Measurements from ENCODE around the gene FAM124B. TPM values are rescaled to one million over a fixed set of nuclear protein-coding genes. Genes with fewer than 3 reads are reported as not detected.

The FAM124B gene
- total RNA-seq = 1 to 10 TPM; 1.3 to 1.5 TPM

DNA sequence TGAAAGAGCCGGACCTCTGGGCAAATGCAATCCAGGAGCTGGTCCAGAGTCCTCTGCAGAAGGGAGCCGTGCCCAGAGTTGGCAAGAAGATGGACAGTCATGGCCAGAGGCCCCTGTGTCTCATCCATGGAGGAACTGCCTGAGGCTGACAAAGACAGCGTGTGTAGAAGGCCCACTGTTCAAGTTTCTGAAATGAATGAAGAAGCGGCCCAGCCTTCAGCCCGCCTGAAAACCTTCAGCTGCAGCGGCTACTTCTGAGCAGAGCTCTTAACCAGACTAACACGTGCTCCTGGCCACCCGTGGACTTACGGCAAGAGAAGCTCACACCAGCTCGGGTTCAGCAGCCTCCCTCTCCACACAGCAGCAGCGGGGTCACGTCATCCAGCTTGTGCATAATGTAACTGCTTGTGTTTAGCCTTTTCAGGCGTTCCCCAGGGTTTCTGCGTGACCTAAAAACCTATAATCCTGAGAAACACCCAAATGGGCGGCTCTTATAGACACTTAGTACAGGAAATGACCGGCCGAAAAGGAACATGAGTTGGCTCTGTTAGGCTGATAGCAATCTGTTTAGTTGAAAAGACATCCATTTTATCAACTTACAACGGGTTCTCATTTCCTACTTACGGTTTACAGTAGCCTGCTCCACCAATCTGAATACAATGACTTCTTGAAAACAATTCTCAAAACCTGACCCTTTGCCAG, at the start of gene FAM124B:
FAM124B (minus strand) TSS at position 467 of the 702 bp plus-strand sequence; CDS start at position 128, 339 bp downstream.
- H3K4me3 ChIP-seq = peak within 1 kb of the TSS; percentile 34 to 42
- peaks cover 0 to 6% of the 10 kb centered on the region in 2 donors for H3K4me1 ChIP-seq
- no peaks in the 10 kb centered on the region for H3K27me3 ChIP-seq
- peaks cover 0 to 9% of the 10 kb centered on the region in 2 donors for H3K9me3 ChIP-seq
- H3K36me3 ChIP-seq = no peaks in the 10 kb centered on the region
- peak within 1 kb of the TSS; percentile 12 to 59 for H3K27ac ChIP-seq
- DNase-seq (ENCODE audit: low spot score) = peak; percentile 86
- TF ChIP-seq, protein P1, sequence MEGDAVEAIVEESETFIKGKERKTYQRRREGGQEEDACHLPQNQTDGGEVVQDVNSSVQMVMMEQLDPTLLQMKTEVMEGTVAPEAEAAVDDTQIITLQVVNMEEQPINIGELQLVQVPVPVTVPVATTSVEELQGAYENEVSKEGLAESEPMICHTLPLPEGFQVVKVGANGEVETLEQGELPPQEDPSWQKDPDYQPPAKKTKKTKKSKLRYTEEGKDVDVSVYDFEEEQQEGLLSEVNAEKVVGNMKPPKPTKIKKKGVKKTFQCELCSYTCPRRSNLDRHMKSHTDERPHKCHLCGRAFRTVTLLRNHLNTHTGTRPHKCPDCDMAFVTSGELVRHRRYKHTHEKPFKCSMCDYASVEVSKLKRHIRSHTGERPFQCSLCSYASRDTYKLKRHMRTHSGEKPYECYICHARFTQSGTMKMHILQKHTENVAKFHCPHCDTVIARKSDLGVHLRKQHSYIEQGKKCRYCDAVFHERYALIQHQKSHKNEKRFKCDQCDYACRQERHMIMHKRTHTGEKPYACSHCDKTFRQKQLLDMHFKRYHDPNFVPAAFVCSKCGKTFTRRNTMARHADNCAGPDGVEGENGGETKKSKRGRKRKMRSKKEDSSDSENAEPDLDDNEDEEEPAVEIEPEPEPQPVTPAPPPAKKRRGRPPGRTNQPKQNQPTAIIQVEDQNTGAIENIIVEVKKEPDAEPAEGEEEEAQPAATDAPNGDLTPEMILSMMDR (IDR thresholded peaks at IDR 0.05) = no peak

DNA sequence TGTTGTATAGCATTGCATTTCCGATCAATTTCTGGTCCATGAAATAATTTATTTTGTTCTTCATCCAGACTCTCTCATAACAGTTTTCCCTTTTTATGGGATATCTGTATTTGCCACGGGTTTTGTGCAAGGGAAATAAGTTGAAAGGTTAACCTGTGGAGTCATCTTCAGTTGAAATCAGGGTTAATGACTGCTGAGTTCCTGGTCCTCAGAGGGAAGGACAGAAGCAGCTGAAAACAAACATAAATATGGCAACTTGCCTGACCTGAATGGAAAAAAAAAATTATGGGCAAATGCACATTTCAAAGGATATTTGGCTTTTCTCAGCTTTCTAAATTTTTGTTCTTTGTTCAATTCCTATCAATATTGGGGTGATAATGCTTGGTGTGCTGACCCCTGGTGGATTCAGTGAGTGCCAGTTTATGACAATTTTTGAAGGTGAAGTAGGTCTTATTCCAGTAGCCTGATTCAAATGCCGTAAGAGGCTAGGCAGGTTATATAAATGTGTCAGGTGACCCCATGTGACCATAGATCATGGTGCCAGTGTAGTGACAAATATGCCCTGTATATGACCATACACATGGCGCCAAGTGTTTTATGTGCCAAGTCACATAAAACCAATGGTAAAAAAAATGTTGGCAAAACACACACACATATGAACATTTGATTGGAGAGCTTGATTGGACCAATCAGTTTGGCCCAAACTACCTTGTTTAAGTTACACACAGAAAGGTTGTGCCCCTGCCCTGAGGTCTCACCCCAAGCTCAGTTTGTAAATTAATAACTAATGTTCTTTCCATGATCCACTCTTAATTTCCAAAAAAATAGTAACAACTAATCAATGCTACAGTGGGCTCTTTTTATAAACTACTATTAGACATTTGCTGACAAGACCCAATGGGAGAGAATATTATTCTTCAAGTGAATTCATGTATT, 47.6 kb upstream of the FAM124B start:
- Histone ChIP-seq H3K4me3 (no peak overlapping the region), H3K4me1 (no peaks in the 10 kb centered on the region), H3K9me3 (no peaks in the 10 kb centered on the region), H3K27ac (no peak overlapping the region), H3K27me3 (no peaks in the 10 kb centered on the region), H3K36me3 (no peaks in the 10 kb centered on the region)
- DNase-seq (ENCODE audit: low spot score) = no peak
- TF ChIP-seq, protein P1 (IDR thresholded peaks at IDR 0.05) = peak; percentile 31 to 58

DNA sequence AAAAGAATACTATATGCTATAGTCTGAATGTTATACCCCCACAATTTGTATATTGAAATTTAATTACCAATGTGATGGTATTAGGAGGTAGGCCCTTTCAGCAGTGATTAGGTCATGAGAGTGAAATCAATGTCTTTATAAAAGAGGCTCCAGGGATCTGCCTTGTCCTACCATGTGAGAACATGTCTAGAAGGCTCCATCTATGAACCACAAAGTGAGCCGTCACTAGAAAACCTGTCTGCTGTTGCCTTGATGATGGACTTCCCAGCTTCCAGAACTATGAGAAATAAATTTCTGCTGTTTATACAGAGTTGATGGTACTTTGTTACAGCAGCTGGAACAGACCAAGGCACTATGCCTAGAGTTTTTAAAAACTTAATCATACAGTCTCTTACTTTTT, 46.3 kb upstream of the FAM124B start:
- no peak for DNase-seq (ENCODE audit: low spot score)
- Histone ChIP-seq H3K4me3 (no peak overlapping the region), H3K36me3 (no peaks in the 10 kb centered on the region), H3K4me1 (no peaks in the 10 kb centered on the region), H3K27ac (no peak overlapping the region), H3K27me3 (no peaks in the 10 kb centered on the region), H3K9me3 (no peaks in the 10 kb centered on the region)
- TF ChIP-seq, protein P1 (IDR thresholded peaks at IDR 0.05) = no peak

- H3K4me3 ChIP-seq = no peak overlapping the region
- no peak overlapping the region for H3K27ac ChIP-seq
- H3K27me3 ChIP-seq = peaks cover 0 to 3% of the 10 kb centered on the region in 2 donors
- TF ChIP-seq, protein P1 (IDR thresholded peaks at IDR 0.05) = no peak
- no peaks in the 10 kb centered on the region for H3K36me3 ChIP-seq
- H3K4me1 ChIP-seq = peaks cover 0 to 11% of the 10 kb centered on the region in 2 donors
- no peak for DNase-seq (ENCODE audit: low spot score)
- no peaks in the 10 kb centered on the region for H3K9me3 ChIP-seq
Measured at GRCh38 chr2:224444783-224445182, 42.9 kb upstream of the FAM124B start.

- TF ChIP-seq, protein P1 (IDR thresholded peaks at IDR 0.05) = peak in 1 of 2 donors; percentile 33
- Histone ChIP-seq H3K27ac (no peak overlapping the region), H3K36me3 (no peaks in the 10 kb centered on the region), H3K27me3 (peaks cover 0 to 3% of the 10 kb centered on the region in 2 donors), H3K9me3 (no peaks in the 10 kb centered on the region), H3K4me3 (no peak overlapping the region), H3K4me1 (peaks cover 0 to 11% of the 10 kb centered on the region in 2 donors)
- no peak for DNase-seq (ENCODE audit: low spot score)
Measured at GRCh38 chr2:224444021-224444420, 42.1 kb upstream of the FAM124B start.
